WERI-Rb-1 (cell line): Measurements from ENCODE around the gene ZNF430.

Source experiments
- DNase-seq: peaks from one replicate; pipeline ENCODE4 v3.0.0-alpha.2; 2020
- H3K27ac ChIP-seq: fragments of 250-450 bp; sonication (Bioruptor Pico); 2 replicates; pipeline ENCODE4 v1.5.1; 2020; ENCODE audit warnings: mild to moderate bottlenecking, moderate library complexity
- H3K27me3 ChIP-seq: fragments of 250-450 bp; sonication (Bioruptor Pico); 2 replicates; pipeline ENCODE4 v1.5.1; 2021; ENCODE audit warnings: mild to moderate bottlenecking, low read depth, moderate library complexity; ENCODE audit not compliant: insufficient read depth, severe bottlenecking
- H3K36me3 ChIP-seq: fragments of 250-450 bp; sonication (Bioruptor Pico); 2 replicates; pipeline ENCODE4 v1.5.1; 2020; ENCODE audit warnings: mild to moderate bottlenecking, moderate library complexity
- H3K4me3 ChIP-seq: 2 replicates; pipeline ENCODE4 v1.5.1; 2011; ENCODE audit warnings: low read depth, mild to moderate bottlenecking, control low read depth, low read length
- H3K9me3 ChIP-seq: fragments of 250-450 bp; sonication (Bioruptor Pico); 2 replicates; pipeline ENCODE4 v1.5.1; 2021; ENCODE audit warnings: mild to moderate bottlenecking, moderate library complexity; ENCODE audit not compliant: severe bottlenecking
- TF ChIP-seq, protein P1 (sequence below): IDR thresholded peaks from 2 replicates; pipeline ENCODE4 v1.5.1; 2011; ENCODE audit warnings: low read depth, mild to moderate bottlenecking, control low read depth, inconsistent platforms, low read length

Gene ZNF430

DNA sequence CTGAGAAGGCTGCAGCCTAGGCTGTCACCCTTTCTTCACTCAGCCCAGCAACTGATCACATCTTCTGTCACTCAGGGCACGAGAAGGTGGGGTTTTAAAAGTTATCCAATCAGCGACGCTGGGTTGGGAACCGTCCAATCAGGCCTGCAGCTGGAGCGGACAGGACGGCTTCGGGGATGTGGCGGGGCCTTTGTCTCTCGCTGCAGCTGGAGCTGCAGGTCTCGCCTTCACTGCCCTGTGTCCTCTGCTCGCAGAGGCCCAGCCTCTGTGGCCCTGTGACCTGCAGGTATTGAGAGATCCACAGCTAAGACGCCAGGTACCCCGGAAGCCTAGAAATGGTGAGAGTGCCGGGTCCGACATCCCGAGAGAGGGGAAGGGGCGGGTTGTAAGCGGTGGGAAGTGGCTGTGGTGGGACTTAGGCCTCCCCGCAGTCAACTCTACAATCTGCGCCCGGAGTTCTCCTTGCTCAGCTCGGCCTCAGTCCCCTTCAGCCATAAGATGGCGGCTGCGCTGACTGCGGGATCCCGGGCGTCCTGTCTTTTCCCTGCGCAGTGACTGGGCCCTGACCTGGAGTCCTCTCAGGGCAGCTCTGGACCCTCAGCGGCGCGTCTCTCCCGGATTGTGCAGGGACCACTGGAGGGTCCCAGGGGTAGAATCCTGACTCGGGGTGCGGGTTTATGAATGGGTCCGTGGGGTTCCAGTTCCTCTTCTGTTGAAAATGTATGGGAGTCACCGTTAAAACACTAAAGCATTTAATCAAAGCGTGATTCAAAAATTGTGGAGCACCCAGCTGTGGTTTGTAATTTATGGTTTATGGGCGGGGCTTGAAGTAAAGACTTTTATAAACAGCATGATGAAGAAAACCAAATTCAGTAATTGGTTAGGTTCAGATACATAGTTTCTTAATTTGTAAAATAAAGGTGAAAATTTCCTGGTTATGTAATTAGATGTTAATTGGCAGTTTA lies 61.8 kb downstream of the ZNF430 start, which contains the start of gene ZNF714:
TSS of gene ZNF714 (plus strand) at position 193 of the 965 bp plus-strand sequence. CDS start 16,066 bp downstream, outside the sequence.
- TF ChIP-seq, protein P1, sequence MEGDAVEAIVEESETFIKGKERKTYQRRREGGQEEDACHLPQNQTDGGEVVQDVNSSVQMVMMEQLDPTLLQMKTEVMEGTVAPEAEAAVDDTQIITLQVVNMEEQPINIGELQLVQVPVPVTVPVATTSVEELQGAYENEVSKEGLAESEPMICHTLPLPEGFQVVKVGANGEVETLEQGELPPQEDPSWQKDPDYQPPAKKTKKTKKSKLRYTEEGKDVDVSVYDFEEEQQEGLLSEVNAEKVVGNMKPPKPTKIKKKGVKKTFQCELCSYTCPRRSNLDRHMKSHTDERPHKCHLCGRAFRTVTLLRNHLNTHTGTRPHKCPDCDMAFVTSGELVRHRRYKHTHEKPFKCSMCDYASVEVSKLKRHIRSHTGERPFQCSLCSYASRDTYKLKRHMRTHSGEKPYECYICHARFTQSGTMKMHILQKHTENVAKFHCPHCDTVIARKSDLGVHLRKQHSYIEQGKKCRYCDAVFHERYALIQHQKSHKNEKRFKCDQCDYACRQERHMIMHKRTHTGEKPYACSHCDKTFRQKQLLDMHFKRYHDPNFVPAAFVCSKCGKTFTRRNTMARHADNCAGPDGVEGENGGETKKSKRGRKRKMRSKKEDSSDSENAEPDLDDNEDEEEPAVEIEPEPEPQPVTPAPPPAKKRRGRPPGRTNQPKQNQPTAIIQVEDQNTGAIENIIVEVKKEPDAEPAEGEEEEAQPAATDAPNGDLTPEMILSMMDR: no peak
- peak; percentile 86 for DNase-seq
- H3K27ac ChIP-seq: peak within 1 kb of the TSS; percentile 80

GRCh38 chr19:21084343-21084742 lies 63.9 kb downstream of the ZNF430 start:
- no peaks in the 10 kb centered on the region; the same call in 1 of the 2 replicates for H3K36me3 ChIP-seq
- no peak overlapping the region for H3K27ac ChIP-seq
- TF ChIP-seq, protein P1: no peak
- no peaks in the 10 kb centered on the region for H3K9me3 ChIP-seq
- H3K27me3 ChIP-seq: no peaks in the 10 kb centered on the region
- no peak for DNase-seq
- no peak overlapping the region for H3K4me3 ChIP-seq

More for the DNA sequence above, 61.8 kb downstream of the ZNF430 start, which contains the start of gene ZNF714:
- no peaks in the 10 kb centered on the region for H3K27me3 ChIP-seq
- no peaks in the 10 kb centered on the region for H3K36me3 ChIP-seq
- H3K9me3 ChIP-seq: no peaks in the 10 kb centered on the region
- H3K4me3 ChIP-seq: peak within 1 kb of the TSS; percentile 55

GRCh38 chr19:21087871-21088270 lies 67.4 kb downstream of the ZNF430 start:
- Histone ChIP-seq H3K27me3 (no peaks in the 10 kb centered on the region), H3K27ac (no peak overlapping the region), H3K9me3 (no peaks in the 10 kb centered on the region), H3K4me3 (no peak overlapping the region), H3K36me3 (no peaks in the 10 kb centered on the region; the same call in 1 of the 2 replicates)
- no peak for DNase-seq
- TF ChIP-seq, protein P1: no peak

DNA sequence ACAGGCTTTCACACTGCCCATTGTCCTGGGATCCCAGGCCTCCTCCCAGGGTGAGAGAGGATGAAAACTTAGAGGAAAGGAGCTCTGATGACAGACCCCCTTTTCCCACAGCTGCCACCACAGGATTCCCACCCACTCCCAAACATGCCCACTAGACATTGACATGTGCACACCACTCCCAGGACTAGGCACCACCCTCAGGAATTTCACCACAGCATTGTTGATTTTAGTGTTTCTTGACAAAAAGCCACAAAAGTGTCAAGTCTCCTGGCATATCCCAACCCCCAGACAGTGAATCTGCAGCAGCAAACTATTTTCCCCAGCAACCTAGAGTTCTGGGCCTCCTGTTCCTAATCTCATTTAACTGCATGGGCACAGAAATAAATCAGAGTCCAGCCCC lies 71.7 kb downstream of the ZNF430 start:
- DNase-seq: no peak
- no peaks in the 10 kb centered on the region for H3K27me3 ChIP-seq

GRCh38 chr19:21094347-21095025 lies 74.0 kb downstream of the ZNF430 start:
- Histone ChIP-seq H3K27me3 (no peaks in the 10 kb centered on the region), H3K4me3 (no peak overlapping the region), H3K9me3 (no peaks in the 10 kb centered on the region), H3K36me3 (no peaks in the 10 kb centered on the region), H3K27ac (no peak overlapping the region)
- TF ChIP-seq, protein P1: no peak
- DNase-seq: no peak

More for the DNA sequence above, 71.7 kb downstream of the ZNF430 start:
- Histone ChIP-seq H3K36me3 (no peaks in the 10 kb centered on the region; the same call in 1 of the 2 replicates), H3K9me3 (no peaks in the 10 kb centered on the region), H3K4me3 (no peak overlapping the region), H3K27ac (no peak overlapping the region)
- TF ChIP-seq, protein P1: no peak
